Activated CD8-positive, alpha-beta memory T cell treated with anti-CD3 and anti-CD28 coated beads for 1 hour (primary cell): ENCODE measurements around the gene FUT8.

Experiments
- DNase-seq, 2 donors: peaks; one replicate each; pipeline ENCODE4 v3.0.0-alpha.2; 2020; ENCODE audit warnings: low read depth in 1 of 2; ENCODE audit errors: extremely low read depth in 1 of 2

Gene FUT8

GRCh38 chr14:65550779-65551643 lies 138.5 kb downstream of the FUT8 start:
- no peak for DNase-seq

GRCh38 chr14:65552724-65553123 lies 140.2 kb downstream of the FUT8 start:
- DNase-seq = no peak

- no peak for DNase-seq
Measured at GRCh38 chr14:65554837-65555236, 142.3 kb downstream of the FUT8 start.

GRCh38 chr14:65555358-65555757 lies 142.8 kb downstream of the FUT8 start:
- no peak for DNase-seq

GRCh38 chr14:65558363-65558762 lies 145.8 kb downstream of the FUT8 start:
- DNase-seq = no peak

- no peak for DNase-seq
Measured at GRCh38 chr14:65560340-65561027, 148.0 kb downstream of the FUT8 start.

- DNase-seq = no peak
Measured at GRCh38 chr14:65564370-65564769, 151.8 kb downstream of the FUT8 start.

GRCh38 chr14:65565948-65566347 lies 153.4 kb downstream of the FUT8 start:
- no peak for DNase-seq

- DNase-seq = no peak
Measured at GRCh38 chr14:65566820-65567522, 154.4 kb downstream of the FUT8 start.

GRCh38 chr14:65574611-65575010 lies 162.1 kb downstream of the FUT8 start:
- no peak for DNase-seq

- no peak for DNase-seq
Measured at GRCh38 chr14:65575389-65575788, 162.9 kb downstream of the FUT8 start.

GRCh38 chr14:65580973-65581372 lies 168.4 kb downstream of the FUT8 start:
- no peak for DNase-seq

GRCh38 chr14:65581378-65581777 lies 168.8 kb downstream of the FUT8 start:
- no peak for DNase-seq

GRCh38 chr14:65581799-65582198 lies 169.3 kb downstream of the FUT8 start:
- DNase-seq = no peak

GRCh38 chr14:65585216-65585615 lies 172.7 kb downstream of the FUT8 start:
- DNase-seq = no peak

GRCh38 chr14:65588426-65589140 lies 176.1 kb downstream of the FUT8 start:
- no peak for DNase-seq

GRCh38 chr14:65594153-65594881 lies 181.8 kb downstream of the FUT8 start:
- DNase-seq = no peak

GRCh38 chr14:65594882-65595237 lies 182.3 kb downstream of the FUT8 start:
- no peak for DNase-seq

GRCh38 chr14:65599375-65599774 lies 186.8 kb downstream of the FUT8 start:
- DNase-seq = no peak

GRCh38 chr14:65600742-65601141 lies 188.2 kb downstream of the FUT8 start:
- DNase-seq = no peak
